SK-N-SH treated with all-trans-retinoic acid at 6 μM for 48 hours (cell line): Measurements from ENCODE around the gene MORC1.

Source experiments
- ATAC-seq: fragments of 200-7000 bp; cut with Tn5 transposase; 3 replicates; pipeline ENCODE4 v1.9.1; 2020; ENCODE audit warnings: mild to moderate bottlenecking, moderate library complexity
- ARNTL ChIP-seq: fragments of 450-650 bp; formaldehyde crosslinking; IDR thresholded peaks from 2 replicates; pipeline ENCODE4 v1.5.0; 2020; ENCODE audit warnings: low read depth, mild to moderate bottlenecking, moderate library complexity, borderline replicate concordance
- CSDC2 ChIP-seq: fragments of 250-450 bp; sonication (Bioruptor Pico); IDR thresholded peaks from 2 replicates; pipeline ENCODE4 v1.5.0; 2020; ENCODE audit warnings: mild to moderate bottlenecking, moderate library complexity
- GLIS3 ChIP-seq: fragments of 250-450 bp; sonication (Bioruptor Pico); IDR thresholded peaks from 2 replicates; pipeline ENCODE4 v1.5.0; 2020; ENCODE audit warnings: mild to moderate bottlenecking, moderate library complexity
- ISL1 ChIP-seq: fragments of 250-450 bp; sonication (Bioruptor Pico); IDR thresholded peaks from 2 replicates; pipeline ENCODE4 v2.1.2; 2022; ENCODE audit warnings: mild to moderate bottlenecking, moderate library complexity
- POU6F1 ChIP-seq: fragments of 250-450 bp; sonication (Bioruptor Pico); IDR thresholded peaks from 2 replicates; pipeline ENCODE4 v1.8.0; 2021; ENCODE audit warnings: low read depth, mild to moderate bottlenecking, moderate library complexity, borderline replicate concordance
- PPARA ChIP-seq: fragments of 250-450 bp; sonication (Bioruptor Pico); IDR thresholded peaks from 2 replicates; pipeline ENCODE4 v1.5.0; 2020; ENCODE audit warnings: mild to moderate bottlenecking, borderline replicate concordance
- SNAI2 ChIP-seq: fragments of 250-450 bp; sonication (Bioruptor Pico); IDR thresholded peaks from 2 replicates; pipeline ENCODE4 v1.5.0; 2020; ENCODE audit warnings: mild to moderate bottlenecking, moderate library complexity
- TCF4 ChIP-seq: fragments of 250-450 bp; sonication (Bioruptor Pico); IDR thresholded peaks from 2 replicates; pipeline ENCODE4 v1.8.0; 2021; ENCODE audit warnings: mild to moderate bottlenecking, moderate library complexity, borderline replicate concordance
- TSHZ2 ChIP-seq: fragments of 250-450 bp; sonication (Bioruptor Pico); IDR thresholded peaks from 2 replicates; pipeline ENCODE4 v1.5.0; 2020; ENCODE audit warnings: mild to moderate bottlenecking, moderate library complexity
- ZFP3 ChIP-seq: fragments of 250-450 bp; sonication (Bioruptor Pico); IDR thresholded peaks from 2 replicates; pipeline ENCODE4 v1.5.0; 2020; ENCODE audit warnings: mild to moderate bottlenecking, moderate library complexity
- ZFP30 ChIP-seq: fragments of 450-650 bp; formaldehyde crosslinking; IDR thresholded peaks from 2 replicates; pipeline ENCODE4 v1.5.0; 2022; ENCODE audit warnings: mild to moderate bottlenecking, moderate library complexity
- ZNF70 ChIP-seq: fragments of 450-650 bp; formaldehyde crosslinking; IDR thresholded peaks from 2 replicates; pipeline ENCODE4 v1.5.0; 2020; ENCODE audit warnings: mild to moderate bottlenecking, moderate library complexity
- ZNF8 ChIP-seq: fragments of 450-650 bp; formaldehyde crosslinking; IDR thresholded peaks from 2 replicates; pipeline ENCODE4 v1.5.0; 2020; ENCODE audit warnings: mild to moderate bottlenecking, moderate library complexity
- TF ChIP-seq, protein P1 (sequence below): fragments of 250-450 bp; sonication (Bioruptor Pico); IDR thresholded peaks from 2 replicates; pipeline ENCODE4 v1.5.1; 2020; ENCODE audit warnings: low read depth, mild to moderate bottlenecking, moderate library complexity
- TF ChIP-seq, protein P2 (sequence below): fragments of 250-450 bp; sonication (Bioruptor Pico); IDR thresholded peaks from 2 replicates; pipeline ENCODE4 v1.5.1; 2021; ENCODE audit warnings: mild to moderate bottlenecking, moderate library complexity

Gene MORC1

GRCh38 chr3:109114746-109115145 is 3.2 kb downstream of the MORC1 start:
- no peak for ATAC-seq
- no peak for TF ChIP-seq ZFP3 (CRISPR knock-in tag)
- TF ChIP-seq ARNTL (CRISPR knock-in tag), result no peak
- TF ChIP-seq ZNF70, result no peak
- TF ChIP-seq, protein P1, sequence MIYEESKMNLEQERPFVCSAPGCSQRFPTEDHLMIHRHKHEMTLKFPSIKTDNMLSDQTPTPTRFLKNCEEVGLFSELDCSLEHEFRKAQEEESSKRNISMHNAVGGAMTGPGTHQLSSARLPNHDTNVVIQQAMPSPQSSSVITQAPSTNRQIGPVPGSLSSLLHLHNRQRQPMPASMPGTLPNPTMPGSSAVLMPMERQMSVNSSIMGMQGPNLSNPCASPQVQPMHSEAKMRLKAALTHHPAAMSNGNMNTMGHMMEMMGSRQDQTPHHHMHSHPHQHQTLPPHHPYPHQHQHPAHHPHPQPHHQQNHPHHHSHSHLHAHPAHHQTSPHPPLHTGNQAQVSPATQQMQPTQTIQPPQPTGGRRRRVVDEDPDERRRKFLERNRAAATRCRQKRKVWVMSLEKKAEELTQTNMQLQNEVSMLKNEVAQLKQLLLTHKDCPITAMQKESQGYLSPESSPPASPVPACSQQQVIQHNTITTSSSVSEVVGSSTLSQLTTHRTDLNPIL (CRISPR knock-in tag), result no peak
- no peak for TF ChIP-seq CSDC2
- TF ChIP-seq TSHZ2, result no peak
- TF ChIP-seq, protein P2, sequence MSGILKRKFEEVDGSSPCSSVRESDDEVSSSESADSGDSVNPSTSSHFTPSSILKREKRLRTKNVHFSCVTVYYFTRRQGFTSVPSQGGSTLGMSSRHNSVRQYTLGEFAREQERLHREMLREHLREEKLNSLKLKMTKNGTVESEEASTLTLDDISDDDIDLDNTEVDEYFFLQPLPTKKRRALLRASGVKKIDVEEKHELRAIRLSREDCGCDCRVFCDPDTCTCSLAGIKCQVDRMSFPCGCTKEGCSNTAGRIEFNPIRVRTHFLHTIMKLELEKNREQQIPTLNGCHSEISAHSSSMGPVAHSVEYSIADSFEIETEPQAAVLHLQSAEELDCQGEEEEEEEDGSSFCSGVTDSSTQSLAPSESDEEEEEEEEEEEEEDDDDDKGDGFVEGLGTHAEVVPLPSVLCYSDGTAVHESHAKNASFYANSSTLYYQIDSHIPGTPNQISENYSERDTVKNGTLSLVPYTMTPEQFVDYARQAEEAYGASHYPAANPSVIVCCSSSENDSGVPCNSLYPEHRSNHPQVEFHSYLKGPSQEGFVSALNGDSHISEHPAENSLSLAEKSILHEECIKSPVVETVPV (CRISPR knock-in tag), result no peak
- no peak for TF ChIP-seq GLIS3 (CRISPR knock-in tag)
- no peak for TF ChIP-seq PPARA (CRISPR knock-in tag)
- no peak for TF ChIP-seq ISL1 (CRISPR knock-in tag)
- no peak for TF ChIP-seq ZFP30 (CRISPR knock-in tag)

GRCh38 chr3:109112946-109113760 is 4.8 kb downstream of the MORC1 start:
- no peak for TF ChIP-seq GLIS3 (CRISPR knock-in tag)
- TF ChIP-seq SNAI2 (CRISPR knock-in tag), result no peak
- no peak for TF ChIP-seq ISL1 (CRISPR knock-in tag)
- TF ChIP-seq TSHZ2, result no peak
- TF ChIP-seq PPARA (CRISPR knock-in tag), result no peak
- no peak for TF ChIP-seq ARNTL (CRISPR knock-in tag)
- no peak for TF ChIP-seq CSDC2
- TF ChIP-seq POU6F1 (CRISPR knock-in tag), result no peak
- no peak for TF ChIP-seq ZNF8 (CRISPR knock-in tag)
- ATAC-seq, result no peak

- ATAC-seq, result no peak
These were observed 8.4 kb downstream of the MORC1 start for GRCh38 chr3:109109574-109109973.

More at GRCh38 chr3:109109574-109109973, 8.4 kb downstream of the MORC1 start:
- TF ChIP-seq ZFP3 (CRISPR knock-in tag) (no peak), TSHZ2 (no peak), ARNTL (CRISPR knock-in tag) (no peak), TCF4 (CRISPR knock-in tag) (no peak), PPARA (CRISPR knock-in tag) (no peak)
